Stomach (tissue), 4 donors: ENCODE measurements around the gene SAMD7.

Source experiments
- CTCF ChIP-seq, 7 experiments: fragments of 450-650 bp in 4 of 7; fragments of 200-600 bp in 3 of 7; sonication (generic) in 3 of 7; IDR thresholded peaks; one replicate each; pipeline ENCODE4 v1.5.1; 2016 to 2019; ENCODE audit warnings: antibody characterized with exemption in 7 of 7, control low read depth in 2 of 7, mild to moderate bottlenecking in 1 of 7
- POLR2A ChIP-seq, 4 donors: fragments of 450-650 bp; IDR thresholded peaks; one replicate each; pipeline ENCODE4 v1.6.1; 2016; ENCODE audit warnings: antibody characterized with exemption in 4 of 4, control low read depth in 2 of 4, mild to moderate bottlenecking in 1 of 4, moderate library complexity in 1 of 4
- POLR2AphosphoS5 ChIP-seq, 3 donors: sonication (generic); formaldehyde crosslinking; IDR thresholded peaks; one replicate each; pipeline ENCODE4 v1.6.1; 2016; ENCODE audit warnings: antibody characterized with exemption in 3 of 3

DNA sequence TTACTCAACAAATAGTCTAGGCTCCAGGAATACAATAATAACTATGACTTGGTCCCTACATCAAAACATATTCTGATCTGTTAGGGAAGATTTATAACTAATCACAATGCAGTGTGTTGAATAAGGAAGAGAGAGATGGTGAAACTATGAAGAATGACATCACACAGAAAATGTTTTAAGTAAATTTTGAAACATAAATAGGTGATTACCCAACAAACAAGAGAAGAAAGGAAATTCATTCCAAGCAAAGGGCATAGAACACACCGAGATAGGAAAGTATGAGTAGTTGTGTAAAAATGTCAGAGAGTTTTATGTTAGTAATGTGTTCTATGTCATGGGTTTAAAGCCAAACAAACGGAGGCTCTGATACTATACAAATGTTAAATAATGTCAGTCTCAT lies 68.7 kb downstream of the SAMD7 start:
- TF ChIP-seq CTCF (IDR thresholded peaks at IDR 0.05), result no peak
- no peak for TF ChIP-seq POLR2A (IDR thresholded peaks at IDR 0.05)
- no peak for TF ChIP-seq POLR2AphosphoS5 (IDR thresholded peaks at IDR 0.05)
